CD4-positive, CD25-positive, alpha-beta regulatory T cell (primary cell): ENCODE data around the gene NOTCH3. TPM values are rescaled to one million over a fixed set of nuclear protein-coding genes. Genes with fewer than 3 reads are reported as not detected.

Source experiments
- ATAC-seq, 2 donors: fragments of 150-1000 bp; cut with Tn5 transposase; one replicate each; pipeline ENCODE4 v1.10.0; 2021; ENCODE audit warnings: low read depth in 2 of 2, moderate number of reproducible peaks in 2 of 2, moderate library complexity in 1 of 2
- DNase-seq, 3 donors: peaks; one replicate each; pipeline versions ENCODE4 v3.0.0 to v3.0.0-alpha.2; 2012 to 2022; ENCODE audit warnings: mixed read lengths in 1 of 3
- H3K27ac ChIP-seq: one replicate; pipeline ENCODE4 v1.7.0; 2013; ENCODE audit warnings: mild to moderate bottlenecking, low read length; ENCODE audit not compliant: insufficient read depth, poor library complexity, severe bottlenecking
- H3K27me3 ChIP-seq: one replicate; pipeline ENCODE4 v1.7.0; 2013; ENCODE audit warnings: low read length; ENCODE audit not compliant: control insufficient read depth, insufficient read depth
- H3K36me3 ChIP-seq: one replicate; pipeline ENCODE4 v1.7.0; 2013; ENCODE audit warnings: mild to moderate bottlenecking, low read length, moderate library complexity; ENCODE audit not compliant: control insufficient read depth, insufficient read depth
- H3K4me1 ChIP-seq: 2 replicates; pipeline ENCODE4 v1.7.0; 2013; ENCODE audit warnings: mild to moderate bottlenecking, low read length; ENCODE audit not compliant: insufficient read depth, control insufficient read depth, poor library complexity, severe bottlenecking
- H3K4me3 ChIP-seq: one replicate; pipeline ENCODE4 v1.7.0; 2013; ENCODE audit warnings: low read depth, mild to moderate bottlenecking, low read length, moderate library complexity
- H3K9me3 ChIP-seq, 2 experiments: 1 replicate in 1 of 2; 2 replicates in 1 of 2; pipeline ENCODE4 v1.7.0; 2013; ENCODE audit warnings: low read length in 2 of 2, mild to moderate bottlenecking in 1 of 2, moderate library complexity in 1 of 2; ENCODE audit not compliant: control insufficient read depth in 2 of 2
- H3K27ac Mint-ChIP-seq, 3 donors: one replicate each; pipeline ENCODE4 v1.8.0; 2020 to 2022; ENCODE audit warnings: mild to moderate bottlenecking in 3 of 3, mixed read lengths in 3 of 3, moderate library complexity in 2 of 3
- H3K27me3 Mint-ChIP-seq: one replicate; pipeline ENCODE4 v1.8.0; 2022; ENCODE audit warnings: mild to moderate bottlenecking, mixed read lengths
- H3K36me3 Mint-ChIP-seq: one replicate; pipeline ENCODE4 v1.8.0; 2020; ENCODE audit warnings: mixed read lengths
- H3K4me1 Mint-ChIP-seq, 4 donors: one replicate each; pipeline ENCODE4 v1.8.0; 2020 to 2022; ENCODE audit warnings: mixed read lengths in 4 of 4, mild to moderate bottlenecking in 1 of 4
- H3K4me3 Mint-ChIP-seq, 4 donors: one replicate each; pipeline ENCODE4 v1.8.0; 2020 to 2022; ENCODE audit warnings: mild to moderate bottlenecking in 4 of 4, mixed read lengths in 4 of 4, moderate library complexity in 3 of 4
- H3K9me3 Mint-ChIP-seq, 7 donors: one replicate each; pipeline ENCODE4 v1.8.0; 2020 to 2022; ENCODE audit warnings: mixed read lengths in 7 of 7, mild to moderate bottlenecking in 3 of 7, moderate library complexity in 2 of 7
- polyA plus RNA-seq, 4 donors: library from polyadenylated mRNA; unstranded; fragments of 300-500 nt; fragmentation: Illumina TruSeq; gene quantifications; one replicate each; pipeline ENCODE4 v1.2.3, GENCODE V29; 2021
- total RNA-seq: library from RNA; stranded (reverse); gene quantifications from one replicate; pipeline ENCODE4 v1.2.3, GENCODE V29; 2022

NOTCH3 gene
- total and polyA plus RNA-seq, 5 donors from 2014 or later, result not detected

GRCh38 chr19:15239337-15239949, 38.6 kb upstream of the NOTCH3 start:
- H3K4me3 Mint-ChIP-seq, result no peak overlapping the region
- H3K36me3 ChIP-seq, result peaks cover 73% of the 10 kb centered on the region
- no peak overlapping the region for H3K27ac Mint-ChIP-seq
- peaks cover 4% of the 10 kb centered on the region for H3K27me3 Mint-ChIP-seq
- no peaks in the 10 kb centered on the region for H3K9me3 Mint-ChIP-seq
- ATAC-seq (no peak), DNase-seq (no peak)
- no peaks in the 10 kb centered on the region for H3K9me3 ChIP-seq
- H3K36me3 Mint-ChIP-seq, result peaks cover 33% of the 10 kb centered on the region
- H3K4me1 ChIP-seq, result no peaks in the 10 kb centered on the region
- H3K4me3 ChIP-seq, result no peak overlapping the region
- H3K27me3 ChIP-seq, result no peaks in the 10 kb centered on the region
- peaks cover 0 to 5% (median 2%) of the 10 kb centered on the region in 4 donors for H3K4me1 Mint-ChIP-seq
- H3K27ac ChIP-seq, result no peak overlapping the region

GRCh38 chr19:15238639-15239155, 37.9 kb upstream of the NOTCH3 start:
- ATAC-seq (no peak), DNase-seq (no peak)
- no peaks in the 10 kb centered on the region for H3K4me1 ChIP-seq
- peaks cover 10% of the 10 kb centered on the region for H3K27me3 Mint-ChIP-seq
- H3K27me3 ChIP-seq, result no peaks in the 10 kb centered on the region
- no peak overlapping the region for H3K4me3 Mint-ChIP-seq
- no peak overlapping the region for H3K27ac ChIP-seq
- H3K9me3 Mint-ChIP-seq, result no peaks in the 10 kb centered on the region
- H3K36me3 ChIP-seq, result peaks cover 68% of the 10 kb centered on the region
- H3K4me1 Mint-ChIP-seq, result peaks cover 0 to 5% (median 4%) of the 10 kb centered on the region in 4 donors
- H3K36me3 Mint-ChIP-seq, result peaks cover 30% of the 10 kb centered on the region
- H3K27ac Mint-ChIP-seq, result no peak overlapping the region
- H3K4me3 ChIP-seq, result no peak overlapping the region
- no peaks in the 10 kb centered on the region for H3K9me3 ChIP-seq

DNA sequence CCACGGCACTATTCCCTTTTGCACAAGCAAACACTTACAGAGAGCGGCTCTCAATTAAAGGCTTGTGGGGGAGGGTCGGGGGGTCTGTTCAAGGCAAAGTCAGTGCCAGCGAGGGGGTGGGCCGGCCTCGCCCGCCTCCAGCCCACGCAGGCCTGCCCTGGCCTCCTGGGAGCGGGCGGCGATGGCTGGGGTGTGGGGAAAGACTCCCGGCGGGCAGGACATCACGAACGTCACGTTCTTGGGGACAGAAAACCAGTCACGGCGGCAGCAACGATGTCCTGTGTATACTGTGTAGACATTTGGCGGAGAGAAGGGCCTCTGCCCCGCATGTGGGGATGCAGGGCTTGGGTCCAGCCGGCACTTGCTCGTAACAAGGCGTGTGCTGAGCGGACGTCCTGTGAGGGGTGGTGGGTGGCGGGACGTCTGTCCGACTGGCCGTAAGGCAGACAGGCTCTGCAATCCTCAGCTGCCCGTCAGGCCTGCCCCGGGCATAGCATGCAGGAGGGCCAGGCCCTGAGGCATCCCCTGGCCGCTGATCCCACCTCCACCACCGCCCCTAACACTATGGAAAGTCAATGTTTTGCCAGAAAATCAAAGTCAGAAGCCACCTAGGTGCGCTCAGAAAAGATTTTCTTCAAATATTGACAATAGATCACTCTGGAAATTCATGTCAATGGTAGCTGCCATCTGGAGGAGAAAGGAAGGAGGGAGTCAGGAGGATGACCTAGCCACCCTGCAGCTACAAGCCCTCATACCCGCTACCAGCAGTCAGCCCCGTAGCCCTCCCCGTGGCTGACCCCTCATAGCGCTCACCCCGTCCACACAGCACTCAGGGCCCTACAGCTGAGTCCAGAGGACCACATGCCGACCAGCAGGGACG, 37.2 kb upstream of the NOTCH3 start:
- Histone ChIP-seq H3K36me3 (peaks cover 62% of the 10 kb centered on the region), H3K27ac (no peak overlapping the region), H3K4me1 (peaks cover 6% of the 10 kb centered on the region), H3K4me3 (no peak overlapping the region), H3K27me3 (no peaks in the 10 kb centered on the region), H3K9me3 (no peaks in the 10 kb centered on the region)
- ATAC-seq (no peak), DNase-seq (no peak)
- peak overlapping the region in 1 of 4 donors; percentile 28 for H3K4me3 Mint-ChIP-seq
- H3K9me3 Mint-ChIP-seq, result no peaks in the 10 kb centered on the region
- H3K36me3 Mint-ChIP-seq, result peaks cover 27% of the 10 kb centered on the region
- H3K27ac Mint-ChIP-seq, result no peak overlapping the region
- H3K27me3 Mint-ChIP-seq, result peaks cover 14% of the 10 kb centered on the region
- peaks cover 0 to 5% (median 3%) of the 10 kb centered on the region in 4 donors for H3K4me1 Mint-ChIP-seq

DNA sequence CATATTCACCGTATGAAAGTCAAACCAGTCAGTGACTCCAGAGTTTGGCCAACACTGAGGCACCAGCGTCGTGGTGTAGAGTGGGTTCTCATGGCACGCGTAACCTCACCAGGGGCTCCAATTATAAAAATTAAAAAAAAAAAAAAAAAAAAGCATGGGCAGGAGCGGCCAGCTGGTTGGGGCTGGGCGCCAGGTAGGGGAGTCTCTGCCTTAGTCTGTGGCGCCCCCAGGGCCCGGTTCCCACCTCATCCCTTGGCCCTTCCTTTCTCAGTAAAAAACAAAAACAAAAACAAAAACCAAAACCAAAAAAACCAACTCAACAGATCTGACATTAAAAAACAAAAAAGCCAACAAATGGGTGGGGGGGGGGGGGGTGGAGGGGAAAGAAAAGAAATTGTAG, 36.1 kb upstream of the NOTCH3 start:
- no peak overlapping the region for H3K4me3 Mint-ChIP-seq
- H3K36me3 ChIP-seq, result peaks cover 55% of the 10 kb centered on the region
- H3K4me3 ChIP-seq, result no peak overlapping the region
- H3K36me3 Mint-ChIP-seq, result peaks cover 23% of the 10 kb centered on the region
- H3K9me3 ChIP-seq, result no peaks in the 10 kb centered on the region
- DNase-seq (no peak), ATAC-seq (no peak)
- peaks cover 0 to 9% (median 5%) of the 10 kb centered on the region in 4 donors for H3K4me1 Mint-ChIP-seq
- peaks cover 21% of the 10 kb centered on the region for H3K27me3 Mint-ChIP-seq
- H3K9me3 Mint-ChIP-seq, result no peaks in the 10 kb centered on the region
- H3K27ac Mint-ChIP-seq, result no peak overlapping the region
- no peak overlapping the region for H3K27ac ChIP-seq
- peaks cover 15% of the 10 kb centered on the region for H3K4me1 ChIP-seq
- H3K27me3 ChIP-seq, result no peaks in the 10 kb centered on the region

- Histone ChIP-seq H3K36me3 (peaks cover 47% of the 10 kb centered on the region), H3K4me3 (no peak overlapping the region), H3K4me1 (peaks cover 18% of the 10 kb centered on the region), H3K27me3 (peaks cover 7% of the 10 kb centered on the region), H3K27ac (no peak overlapping the region), H3K9me3 (no peaks in the 10 kb centered on the region)
- peaks cover 23% of the 10 kb centered on the region for H3K36me3 Mint-ChIP-seq
- H3K27ac Mint-ChIP-seq, result no peak overlapping the region
- no peak overlapping the region for H3K4me3 Mint-ChIP-seq
- H3K9me3 Mint-ChIP-seq, result no peaks in the 10 kb centered on the region
- peaks cover 0 to 13% (median 5%) of the 10 kb centered on the region in 4 donors for H3K4me1 Mint-ChIP-seq
- ATAC-seq (no peak), DNase-seq (no peak)
- peaks cover 31% of the 10 kb centered on the region for H3K27me3 Mint-ChIP-seq
These were observed 35.0 kb upstream of the NOTCH3 start for GRCh38 chr19:15235781-15236180.

DNA sequence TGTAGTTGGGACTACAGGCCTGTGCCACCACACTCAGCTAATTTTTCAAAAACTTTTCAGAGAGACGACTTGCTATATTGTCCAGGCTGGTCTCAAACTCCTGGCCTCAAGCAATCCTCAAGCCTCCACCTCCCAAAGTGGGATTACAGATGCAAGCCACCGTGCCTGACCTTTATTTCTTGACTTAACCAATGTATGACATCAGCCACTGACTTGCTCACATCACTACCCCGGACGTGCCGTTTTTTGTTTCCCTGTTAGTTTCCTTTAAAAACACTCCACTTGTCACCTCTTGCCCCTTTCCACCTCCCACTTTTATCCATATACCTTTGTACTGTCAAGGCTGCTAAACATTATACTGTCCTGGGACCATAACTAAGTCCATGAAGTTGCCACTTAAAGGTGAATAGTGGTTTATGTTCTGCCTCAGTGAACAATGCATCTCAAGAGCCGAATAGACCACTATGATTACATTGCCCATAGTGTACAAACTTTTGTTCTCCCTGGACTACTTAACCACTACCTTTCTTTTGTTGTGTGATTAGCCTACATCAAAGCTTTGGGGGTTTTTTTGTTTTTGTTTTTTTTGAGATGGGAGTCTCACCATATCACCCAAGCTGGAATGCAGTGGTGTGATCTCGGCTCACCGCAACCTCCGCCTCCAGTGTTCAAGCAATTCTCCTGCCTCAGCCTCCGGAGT, 33.8 kb upstream of the NOTCH3 start:
- peaks cover 36% of the 10 kb centered on the region for H3K36me3 ChIP-seq
- Mint-ChIP-seq H3K27me3 (peaks cover 35% of the 10 kb centered on the region), H3K27ac (no peak overlapping the region), H3K9me3 (no peaks in the 10 kb centered on the region), H3K4me3 (peak overlapping the region in 1 of 4 donors; percentile 29), H3K36me3 (peaks cover 20% of the 10 kb centered on the region), H3K4me1 (peaks cover 0 to 13% (median 5%) of the 10 kb centered on the region in 4 donors)
- DNase-seq, result no peak
- peaks cover 8% of the 10 kb centered on the region for H3K27me3 ChIP-seq
- H3K4me1 ChIP-seq, result peaks cover 18% of the 10 kb centered on the region
- no peak overlapping the region for H3K27ac ChIP-seq
- ATAC-seq, result no peak
- no peaks in the 10 kb centered on the region for H3K9me3 ChIP-seq
- H3K4me3 ChIP-seq, result no peak overlapping the region

GRCh38 chr19:15231271-15231670, 30.5 kb upstream of the NOTCH3 start:
- Mint-ChIP-seq H3K4me1 (peaks cover 0 to 13% (median 5%) of the 10 kb centered on the region in 4 donors), H3K27ac (no peak overlapping the region), H3K27me3 (peaks cover 44% of the 10 kb centered on the region), H3K4me3 (peak overlapping the region in 2 of 4 donors; percentile 44 to 64), H3K36me3 (peaks cover 7% of the 10 kb centered on the region), H3K9me3 (no peaks in the 10 kb centered on the region)
- peaks cover 8% of the 10 kb centered on the region for H3K27me3 ChIP-seq
- DNase-seq (no peak), ATAC-seq (no peak)
- peaks cover 8% of the 10 kb centered on the region for H3K36me3 ChIP-seq
- H3K4me3 ChIP-seq, result no peak overlapping the region
- H3K4me1 ChIP-seq, result peaks cover 18% of the 10 kb centered on the region
- no peak overlapping the region for H3K27ac ChIP-seq
- H3K9me3 ChIP-seq, result no peaks in the 10 kb centered on the region
